CD4-positive, alpha-beta T cell (primary cell): Measurements from ENCODE around the gene PDLIM1. TPM values are rescaled to one million over a fixed set of nuclear protein-coding genes. Genes with fewer than 3 reads are reported as not detected.

Source experiments
- ATAC-seq: fragments of 200-7000 bp; cut with Tn5 transposase; one replicate; pipeline ENCODE4 v1.10.0; 2022; ENCODE audit warnings: mild to moderate bottlenecking; ENCODE audit not compliant: poor library complexity
- CTCF ChIA-PET: fragments of 350-600 bp; sonication (Branson Sonifier 250); formaldehyde crosslinking; loops from one replicate; lab custom pipeline; 2021; ENCODE audit warnings: antibody characterized with exemption, inconsistent platforms; lab: Charles Lee
- POLR2A ChIA-PET: fragments of 350-600 bp; sonication (Branson Sonifier 250); formaldehyde crosslinking; loops from one replicate; lab custom pipeline; 2021; ENCODE audit warnings: antibody characterized with exemption, inconsistent platforms; lab: Charles Lee
- DNase-seq, 14 experiments: peaks; one replicate each; pipeline ENCODE4 v3.0.0-alpha.2; 2013 to 2020; ENCODE audit warnings: mixed read lengths in 2 of 14
- H3K27ac ChIP-seq, 2 donors: one replicate each; pipeline versions ENCODE4 v1.5.1 to v1.7.0; 2013; ENCODE audit warnings: low read length in 2 of 2, low read depth in 1 of 2, mild to moderate bottlenecking in 1 of 2
- H3K27me3 ChIP-seq, 2 experiments: 1 replicate in 1 of 2; 2 replicates in 1 of 2; pipeline versions ENCODE4 v1.6.1 to v1.7.0; 2013; ENCODE audit warnings: low read length in 2 of 2, control low read depth in 1 of 2, mild to moderate bottlenecking in 1 of 2, moderate library complexity in 1 of 2; ENCODE audit not compliant: insufficient read depth in 2 of 2, control insufficient read depth in 1 of 2
- H3K36me3 ChIP-seq: one replicate; pipeline ENCODE4 v1.6.1; 2013; ENCODE audit warnings: low read length, control low read depth; ENCODE audit not compliant: insufficient read depth
- H3K4me1 ChIP-seq: one replicate; pipeline ENCODE4 v1.6.1; 2013; ENCODE audit warnings: low read length, control low read depth; ENCODE audit not compliant: insufficient read depth
- H3K4me3 ChIP-seq: one replicate; pipeline ENCODE4 v1.5.1; 2013; ENCODE audit warnings: mild to moderate bottlenecking, low read length, moderate library complexity
- H3K9me3 ChIP-seq, 2 experiments: 1 replicate in 1 of 2; 2 replicates in 1 of 2; pipeline versions ENCODE4 v1.6.1 to v1.7.0; 2013; ENCODE audit warnings: low read length in 2 of 2, mild to moderate bottlenecking in 2 of 2, control low read depth in 1 of 2, moderate library complexity in 1 of 2; ENCODE audit not compliant: control insufficient read depth in 1 of 2, insufficient read depth in 1 of 2
- H3K27ac Mint-ChIP-seq: one replicate; pipeline ENCODE4 v1.8.0; 2020; ENCODE audit warnings: mixed read lengths
- H3K27me3 Mint-ChIP-seq: one replicate; pipeline ENCODE4 v1.8.0; 2021; ENCODE audit warnings: mixed read lengths
- H3K36me3 Mint-ChIP-seq: one replicate; pipeline ENCODE4 v1.8.0; 2021; ENCODE audit warnings: low read depth, mixed read lengths
- H3K4me1 Mint-ChIP-seq: one replicate; pipeline ENCODE4 v1.8.0; 2021; ENCODE audit warnings: low read depth, mixed read lengths
- H3K4me3 Mint-ChIP-seq: one replicate; pipeline ENCODE4 v1.8.0; 2020; ENCODE audit warnings: mild to moderate bottlenecking, mixed read lengths
- H3K9me3 Mint-ChIP-seq: one replicate; pipeline ENCODE4 v1.8.0; 2020; ENCODE audit warnings: mixed read lengths
- intact Hi-C, 2 experiments: fragments of 100-400 bp; cut with DNase I in 1 of 2; cut with micrococcal nuclease in 1 of 2; formaldehyde crosslinking; loops; one replicate each; pipeline versions ENCODE4 v1.15.1 to v1.9.0; 2023 to 2025; cut with DNase I, micrococcal nuclease
- total RNA-seq, 174 experiments: library from RNA in 2 of 174; stranded (reverse) in 2 of 174; gene quantifications; one replicate each; pipeline ENCODE4 v1.2.3 and lab custom pipeline; 2021 to 2026
- TF ChIP-seq, protein P1 (sequence below): fragments of 200-600 bp; IDR thresholded peaks from one replicate; pipeline ENCODE4 v1.8.0; 2022; ENCODE audit warnings: antibody characterized with exemption, mild to moderate bottlenecking

PDLIM1 gene
- total RNA-seq, 2 experiments from 2014 or later: 0.41 to 0.75 TPM

DNA sequence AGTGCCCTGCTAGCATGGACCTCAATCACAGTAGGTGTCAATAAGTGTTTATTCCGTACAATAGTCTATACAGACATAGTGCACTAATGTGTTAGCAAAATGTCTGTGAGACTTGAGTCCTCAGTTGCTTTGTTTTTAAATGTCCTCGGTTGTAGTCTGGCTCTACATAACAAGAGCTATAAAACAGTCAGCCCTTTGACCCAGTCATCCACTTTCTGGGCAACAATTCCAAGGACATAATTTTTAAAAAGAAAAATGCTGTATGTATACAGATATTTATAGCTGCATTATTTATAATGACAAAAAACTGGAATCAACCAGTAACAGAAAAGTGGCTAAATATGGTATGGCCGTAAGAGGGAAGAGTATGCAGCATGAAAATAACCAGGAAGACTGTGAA, 2.8 kb upstream of the PDLIM1 start:
- Histone ChIP-seq H3K27ac (no peak overlapping the region), H3K4me1 (peaks cover 22% of the 10 kb centered on the region), H3K36me3 (no peaks in the 10 kb centered on the region), H3K4me3 (no peak overlapping the region), H3K27me3 (peaks cover 13 to 19% of the 10 kb centered on the region in 2 experiments), H3K9me3 (peaks cover 0 to 9% of the 10 kb centered on the region in 2 experiments)
- ChIA-PET POLR2A (no interaction called here), CTCF (no interaction called here)
- Mint-ChIP-seq H3K36me3 (no peaks in the 10 kb centered on the region), H3K27me3 (peaks cover 45% of the 10 kb centered on the region), H3K9me3 (no peaks in the 10 kb centered on the region), H3K27ac (no peak overlapping the region), H3K4me3 (no peak overlapping the region), H3K4me1 (peaks cover 18% of the 10 kb centered on the region)
- intact Hi-C loops: no loop called here
- DNase-seq (no peak), ATAC-seq (no peak)
- TF ChIP-seq, protein P1, sequence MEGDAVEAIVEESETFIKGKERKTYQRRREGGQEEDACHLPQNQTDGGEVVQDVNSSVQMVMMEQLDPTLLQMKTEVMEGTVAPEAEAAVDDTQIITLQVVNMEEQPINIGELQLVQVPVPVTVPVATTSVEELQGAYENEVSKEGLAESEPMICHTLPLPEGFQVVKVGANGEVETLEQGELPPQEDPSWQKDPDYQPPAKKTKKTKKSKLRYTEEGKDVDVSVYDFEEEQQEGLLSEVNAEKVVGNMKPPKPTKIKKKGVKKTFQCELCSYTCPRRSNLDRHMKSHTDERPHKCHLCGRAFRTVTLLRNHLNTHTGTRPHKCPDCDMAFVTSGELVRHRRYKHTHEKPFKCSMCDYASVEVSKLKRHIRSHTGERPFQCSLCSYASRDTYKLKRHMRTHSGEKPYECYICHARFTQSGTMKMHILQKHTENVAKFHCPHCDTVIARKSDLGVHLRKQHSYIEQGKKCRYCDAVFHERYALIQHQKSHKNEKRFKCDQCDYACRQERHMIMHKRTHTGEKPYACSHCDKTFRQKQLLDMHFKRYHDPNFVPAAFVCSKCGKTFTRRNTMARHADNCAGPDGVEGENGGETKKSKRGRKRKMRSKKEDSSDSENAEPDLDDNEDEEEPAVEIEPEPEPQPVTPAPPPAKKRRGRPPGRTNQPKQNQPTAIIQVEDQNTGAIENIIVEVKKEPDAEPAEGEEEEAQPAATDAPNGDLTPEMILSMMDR: no peak

DNA sequence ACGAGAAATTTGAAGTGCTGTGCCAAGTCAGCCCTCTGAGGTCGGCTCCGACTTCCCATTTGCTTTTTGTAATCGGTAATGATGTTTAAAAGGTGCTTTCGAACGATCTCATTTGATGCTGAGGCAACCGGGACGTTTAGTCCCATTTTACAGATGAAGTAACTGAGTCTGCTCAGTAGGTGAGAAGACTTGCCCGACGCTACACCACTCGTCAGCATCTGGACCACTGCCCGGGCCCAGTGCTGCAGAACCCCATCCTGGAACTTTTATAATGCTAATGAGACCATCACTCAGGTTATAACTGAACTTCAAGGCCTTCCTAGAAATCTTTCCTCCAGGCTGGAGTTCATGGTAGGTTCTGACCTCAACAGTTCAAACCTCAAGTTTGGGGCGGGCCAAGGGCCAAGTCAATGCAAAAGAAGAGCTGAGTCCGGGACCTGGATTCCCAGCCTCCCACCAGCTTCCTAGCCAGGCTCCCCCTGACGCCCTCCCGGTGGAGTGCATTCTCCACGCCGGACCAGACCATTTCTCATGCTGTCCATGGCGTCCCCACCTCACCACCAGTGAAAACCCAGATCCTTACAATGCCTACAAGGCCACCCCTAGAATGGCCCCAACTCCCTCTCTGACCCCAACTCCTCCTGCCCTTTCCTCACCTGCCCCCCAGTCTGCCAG, 699 bp upstream of the PDLIM1 start:
- Mint-ChIP-seq H3K4me1 (peaks cover 18% of the 10 kb centered on the region), H3K36me3 (no peaks in the 10 kb centered on the region), H3K9me3 (no peaks in the 10 kb centered on the region), H3K4me3 (peak overlapping the region; percentile 71), H3K27me3 (peaks cover 63% of the 10 kb centered on the region), H3K27ac (no peak overlapping the region)
- Histone ChIP-seq H3K9me3 (peaks cover 0 to 9% of the 10 kb centered on the region in 2 experiments), H3K4me3 (peak overlapping the region; percentile 28), H3K27me3 (peaks cover 19 to 33% of the 10 kb centered on the region in 2 experiments), H3K27ac (no peak overlapping the region), H3K4me1 (peaks cover 22% of the 10 kb centered on the region), H3K36me3 (no peaks in the 10 kb centered on the region)
- POLR2A ChIA-PET: no interaction called here
- ATAC-seq (no peak), DNase-seq (no peak)
- CTCF ChIA-PET: no interaction called here
- intact Hi-C loops: no loop called here
- TF ChIP-seq, protein P1: no peak

DNA sequence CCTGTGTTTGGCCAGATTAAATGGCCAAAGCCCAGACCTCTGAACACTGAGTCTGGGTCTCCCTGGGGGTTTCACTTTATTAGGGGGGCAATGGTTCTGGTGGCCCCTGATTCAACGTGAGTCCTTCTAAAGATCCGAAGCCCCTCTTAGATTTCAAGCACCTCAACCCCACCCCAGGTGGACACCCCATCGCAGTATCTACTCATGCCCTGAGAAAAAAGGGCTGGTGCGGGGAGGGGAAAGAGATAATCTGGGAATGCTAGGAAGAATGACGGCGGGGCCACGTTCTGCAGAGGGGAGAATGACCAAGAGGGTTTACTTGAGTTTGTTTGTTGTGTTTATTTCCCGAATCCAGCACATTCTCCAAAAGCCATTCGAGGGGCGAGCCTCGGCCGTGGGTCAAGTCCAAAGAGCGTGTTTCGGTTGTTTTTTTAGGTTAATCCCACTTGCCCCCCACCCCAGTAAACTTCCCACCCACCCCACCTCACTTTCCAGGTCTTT, 832 bp downstream of the PDLIM1 start:
- Mint-ChIP-seq H3K4me1 (peaks cover 17% of the 10 kb centered on the region), H3K27me3 (peaks cover 65% of the 10 kb centered on the region), H3K9me3 (no peaks in the 10 kb centered on the region), H3K4me3 (peak overlapping the region; percentile 39), H3K27ac (no peak overlapping the region), H3K36me3 (no peaks in the 10 kb centered on the region)
- Histone ChIP-seq H3K27me3 (peaks cover 21 to 34% of the 10 kb centered on the region in 2 experiments), H3K4me1 (peaks cover 13% of the 10 kb centered on the region), H3K36me3 (no peaks in the 10 kb centered on the region), H3K27ac (no peak overlapping the region), H3K9me3 (peaks cover 0 to 9% of the 10 kb centered on the region in 2 experiments), H3K4me3 (peak overlapping the region; percentile 49)
- TF ChIP-seq, protein P1: no peak
- no peak for DNase-seq
- ChIA-PET CTCF (no interaction called here), POLR2A (no interaction called here)
- intact Hi-C loops: no loop called here
- ATAC-seq: no peak
